GM12878 (cell line): ENCODE results near the gene USP47. TPM values are rescaled to one million over a fixed set of nuclear protein-coding genes. Genes with fewer than 3 reads are reported as not detected.

ENCODE experiments used
- ATAC-seq: fragments of 200-7000 bp; cut with Tn5 transposase; 3 replicates; pipeline ENCODE4 v1.9.1; 2020; ENCODE audit warnings: mild to moderate bottlenecking, moderate library complexity
- BruUV-seq: library from RNA; stranded (reverse); fragments of 400-500 nt; replicated peaks from 2 replicates; lab custom pipeline; 2021; lab: Mats Ljungman, UMichigan
- CTCF ChIA-PET: fragments of 300-600 bp; sonication (Branson Sonifier 250); formaldehyde crosslinking; extraction: SDS; loops from one replicate; lab custom pipeline; 2021; ENCODE audit warnings: inconsistent platforms; lab: Yijun Ruan, JAX
- POLR2A ChIA-PET: fragments of 350-600 bp; formaldehyde crosslinking; extraction: SDS; loops from one replicate; lab custom pipeline; 2021; ENCODE audit warnings: inconsistent platforms; lab: Charles Lee
- RAD21 ChIA-PET: fragments of 300-600 bp; sonication (Branson Sonifier 250); formaldehyde crosslinking; loops from one replicate; lab custom pipeline; 2023; ENCODE audit warnings: antibody characterized with exemption; ENCODE audit not compliant: unreplicated experiment; lab: Charles Lee
- SMC1A ChIA-PET: fragments of 300-600 bp; sonication (Branson Sonifier 250); formaldehyde crosslinking; loops from one replicate; lab custom pipeline; 2023; ENCODE audit not compliant: unreplicated experiment, uncharacterized antibody; lab: Charles Lee
- DNase-seq: peaks from one replicate; pipeline ENCODE4 v3.0.0-alpha.2; 2011; ENCODE audit warnings: low read depth, low spot score
- FAIRE-seq: peaks from 3 replicates; lab custom pipeline; 2011; peaks lifted over from hg19 to GRCh38; lab: Jason Lieb, UNC
- H2AFZ ChIP-seq: 2 replicates; pipeline ENCODE4 v1.6.0; 2011; ENCODE audit warnings: low read depth, low read length, control low read depth; ENCODE audit not compliant: control insufficient read depth
- H3K27ac ChIP-seq: 2 replicates; pipeline ENCODE4 v1.5.1; 2011; ENCODE audit warnings: control low read depth; ENCODE audit not compliant: control insufficient read depth, insufficient read depth
- H3K27me3 ChIP-seq, 2 experiments: replicated peaks in 1 of 2; 2 replicates each; pipeline versions ENCODE4 v1.6.0 to v1.6.1; 2011; ENCODE audit warnings: low read length in 1 of 2; ENCODE audit not compliant: control insufficient read depth in 2 of 2, insufficient read depth in 2 of 2
- H3K36me3 ChIP-seq, 2 experiments: 2 replicates each; pipeline ENCODE4 v1.5.1; 2011; ENCODE audit warnings: low read length in 1 of 2; ENCODE audit not compliant: control insufficient read depth in 2 of 2, insufficient read depth in 2 of 2
- H3K4me1 ChIP-seq: 2 replicates; pipeline ENCODE4 v1.6.1; 2011; ENCODE audit warnings: mild to moderate bottlenecking, low read length, moderate library complexity, mixed read lengths; ENCODE audit not compliant: control insufficient read depth, insufficient read depth
- H3K4me2 ChIP-seq: 2 replicates; pipeline ENCODE4 v1.6.0; 2011; ENCODE audit warnings: control low read depth; ENCODE audit not compliant: control insufficient read depth, insufficient read depth
- H3K4me3 ChIP-seq: fragments of 200-600 bp; sonication (generic); 2 replicates; pipeline ENCODE4 v1.5.1; 2016
- H3K79me2 ChIP-seq: 2 replicates; pipeline ENCODE4 v1.6.0; 2011; ENCODE audit warnings: low read length; ENCODE audit not compliant: control insufficient read depth, insufficient read depth
- H3K9ac ChIP-seq: 2 replicates; pipeline ENCODE4 v1.8.0; 2011; ENCODE audit warnings: low read length, control low read depth, mixed read lengths; ENCODE audit not compliant: control insufficient read depth, insufficient read depth
- H3K9me3 ChIP-seq: replicated peaks from 3 replicates; pipeline ENCODE4 v1.5.1; 2011; ENCODE audit warnings: mild to moderate bottlenecking, low read length; ENCODE audit not compliant: control insufficient read depth, insufficient read depth
- H4K20me1 ChIP-seq: 2 replicates; pipeline ENCODE4 v1.6.0; 2011; ENCODE audit not compliant: control insufficient read depth, insufficient read depth
- BHLHE40 ChIP-seq, 2 experiments: fragments of 450-650 bp in 1 of 2; IDR thresholded peaks; 2 replicates each; pipeline ENCODE4 v1.6.1; 2011 to 2017; ENCODE audit warnings: low read depth in 2 of 2, borderline replicate concordance in 1 of 2, improper control_type of control experiment in 1 of 2, low read length in 1 of 2, mild to moderate bottlenecking in 1 of 2
- CEBPB ChIP-seq, 2 experiments: fragments of 150-350 bp in 1 of 2; IDR thresholded peaks; 2 replicates each; pipeline ENCODE4 v1.6.1; 2012 to 2014; ENCODE audit warnings: low read depth in 2 of 2, low read length in 2 of 2, borderline replicate concordance in 1 of 2, inconsistent platforms in 1 of 2
- CHD4 ChIP-seq: fragments of 200-600 bp; sonication (generic); IDR thresholded peaks from 2 replicates; pipeline ENCODE4 v1.6.1; 2016; ENCODE audit warnings: mild to moderate bottlenecking
- EP300 ChIP-seq, 2 experiments: fragments of 150-350 bp in 1 of 2; IDR thresholded peaks; 2 replicates each; pipeline ENCODE4 v1.6.1; 2011 to 2012; ENCODE audit warnings: low read depth in 2 of 2, low read length in 2 of 2, borderline replicate concordance in 1 of 2, improper control_type of control experiment in 1 of 2, inconsistent platforms in 1 of 2; ENCODE audit not compliant: control insufficient read depth in 1 of 2
- EZH2 ChIP-seq: IDR thresholded peaks from 2 replicates; pipeline ENCODE4 v1.6.1; 2012; ENCODE audit warnings: low read depth, mild to moderate bottlenecking, control low read depth, inconsistent platforms, low read length, borderline replicate concordance; ENCODE audit not compliant: control insufficient read depth
- GABPA ChIP-seq: IDR thresholded peaks from 2 replicates; pipeline ENCODE4 v1.6.1; 2014; ENCODE audit warnings: antibody characterized with exemption, low read depth, mild to moderate bottlenecking, inconsistent platforms
- MTA3 ChIP-seq: IDR thresholded peaks from 2 replicates; pipeline ENCODE4 v1.6.1; 2012; ENCODE audit warnings: low read length, inconsistent platforms, borderline replicate concordance
- MYC ChIP-seq: IDR thresholded peaks from 2 replicates; pipeline ENCODE4 v1.6.1; 2011; ENCODE audit warnings: mild to moderate bottlenecking, low read length, moderate library complexity, inconsistent platforms; ENCODE audit not compliant: insufficient read depth, insufficient replicate concordance, insufficient read length, severe bottlenecking
- POLR2AphosphoS2 ChIP-seq: IDR thresholded peaks from 2 replicates; pipeline ENCODE4 v1.6.1; 2011; ENCODE audit warnings: low read depth, mild to moderate bottlenecking, low read length, improper control_type of control experiment, moderate library complexity
- POU2F2 ChIP-seq: IDR thresholded peaks from 3 replicates; pipeline ENCODE4 v1.6.1; 2011; ENCODE audit warnings: low read depth, mild to moderate bottlenecking, low read length, borderline replicate concordance
- SIX5 ChIP-seq: IDR thresholded peaks from 2 replicates; pipeline ENCODE4 v1.6.1; 2011; ENCODE audit warnings: mild to moderate bottlenecking, low read depth, low read length, moderate library complexity; ENCODE audit not compliant: severe bottlenecking
- SKIL ChIP-seq: fragments of 450-650 bp; IDR thresholded peaks from 2 replicates; pipeline ENCODE4 v1.6.1; 2017; ENCODE audit warnings: mild to moderate bottlenecking, low read depth, inconsistent platforms; ENCODE audit not compliant: poor library complexity, severe bottlenecking
- SMARCA5 ChIP-seq: fragments of 450-650 bp; IDR thresholded peaks from 2 replicates; pipeline ENCODE4 v1.6.1; 2017; ENCODE audit warnings: mild to moderate bottlenecking
- SRF ChIP-seq, 2 experiments: IDR thresholded peaks; 2 replicates each; pipeline ENCODE4 v1.6.1; 2011; ENCODE audit warnings: low read depth in 2 of 2, low read length in 2 of 2, mild to moderate bottlenecking in 1 of 2, moderate library complexity in 1 of 2
- YBX1 ChIP-seq: fragments of 450-650 bp; IDR thresholded peaks from 2 replicates; pipeline ENCODE4 v1.6.1; 2016; ENCODE audit warnings: antibody characterized with exemption
- in situ Hi-C: fragments of 300-500 bp; cut with MboI; formaldehyde crosslinking; loops from 9 replicates; pipeline ENCODE4 v1.14.3; 2018; ENCODE audit warnings: mixed read lengths
- intact Hi-C: fragments of 100-400 bp; cut with micrococcal nuclease; formaldehyde crosslinking; loops from one replicate; pipeline ENCODE4 v1.14.2; 2022; ENCODE audit not compliant: unreplicated experiment
- polyA plus RNA-seq, 11 experiments: library from polyadenylated mRNA; depleted of rRNA in 4 of 11; unstranded in 6 of 11; stranded (reverse) in 5 of 11; fragments of >200 nt; fragmentation: Nextera tagmentation in 4 of 11; fragmentation: Illumina TruSeq in 1 of 11; extraction: Ambion mirVana in 4 of 11; extraction: Trizol in 1 of 11; gene quantifications; 1 replicate in 1 of 11; 2 replicates in 10 of 11; pipeline versions ENCODE4 v1.2.1 to v1.2.3, GENCODE V29; 2011 to 2016; ENCODE audit warnings: inconsistent platforms in 2 of 11, missing spikeins in 2 of 11, low read depth in 1 of 11
- total RNA-seq, 4 experiments: library from RNA; depleted of rRNA in 3 of 4; stranded (reverse); fragments of >200 nt in 3 of 4; fragmentation: Illumina TruSeq in 1 of 4; extraction: Trizol in 1 of 4; gene quantifications; 2 replicates each; pipeline versions ENCODE4 v1.2.1 to v1.2.3, GENCODE V29; 2013 to 2021
- TF ChIP-seq, protein P1 (sequence below): fragments of 450-650 bp; IDR thresholded peaks from 2 replicates; pipeline ENCODE4 v1.6.1; 2016; ENCODE audit warnings: mild to moderate bottlenecking
- TF ChIP-seq, protein P2 (sequence below): fragments of 450-650 bp; IDR thresholded peaks from 2 replicates; pipeline ENCODE4 v1.6.1; 2018; ENCODE audit warnings: borderline replicate concordance, mild to moderate bottlenecking; ENCODE audit not compliant: partially characterized antibody
- TF ChIP-seq, protein P3 (sequence below): IDR thresholded peaks from 2 replicates; pipeline ENCODE4 v1.6.1; 2012; ENCODE audit warnings: low read length, inconsistent platforms

The USP47 gene
- total and polyA plus RNA-seq, 10 of the 15 experiments (the other 5 are each of a cell fraction or from before 2014, with no cell fraction given): 13.9 to 54.0 (median 31.6) TPM

GRCh38 chr11:11923828-11924227 lies 82.1 kb downstream of the USP47 start:
- intact Hi-C loops: no loop called here
- no peaks in the 10 kb centered on the region for H4K20me1 ChIP-seq
- H3K27ac ChIP-seq: no peak overlapping the region
- H3K27me3 ChIP-seq: no peaks in the 10 kb centered on the region
- no peak for ATAC-seq
- no peak overlapping the region for H3K9ac ChIP-seq
- FAIRE-seq: no peak
- BruUV-seq: no TSS peak
- no peak overlapping the region for H3K4me2 ChIP-seq
- H3K4me1 ChIP-seq: no peaks in the 10 kb centered on the region
- no peaks in the 10 kb centered on the region for H3K79me2 ChIP-seq
- SMC1A ChIA-PET: no interaction called here
- H3K9me3 ChIP-seq: no peaks in the 10 kb centered on the region
- POLR2A ChIA-PET: no interaction called here
- H2AFZ ChIP-seq: no peak overlapping the region
- no peak overlapping the region for H3K4me3 ChIP-seq
- in situ Hi-C loops: no loop called here
- H3K36me3 ChIP-seq: peaks cover 0 to 5% of the 10 kb centered on the region in 2 experiments; a peak in 1 of 4 replicates
- DNase-seq: no peak
- CTCF ChIA-PET: no interaction called here
- RAD21 ChIA-PET: no interaction called here
- TF ChIP-seq SIX5: no peak
- TF ChIP-seq EP300 (IDR thresholded peaks at IDR 0.05; ENCODE audit: borderline replicate concordance in 1 of 2, control insufficient read depth in 1 of 2, low read depth in 2 of 2, low read length in 2 of 2): no peak
- TF ChIP-seq BHLHE40 (IDR thresholded peaks at IDR 0.05; ENCODE audit: borderline replicate concordance in 1 of 2, low read depth in 2 of 2, low read length in 1 of 2): no peak
- TF ChIP-seq GABPA: no peak
- no peak for TF ChIP-seq POLR2AphosphoS2
- TF ChIP-seq MTA3: no peak
- TF ChIP-seq, protein P1, sequence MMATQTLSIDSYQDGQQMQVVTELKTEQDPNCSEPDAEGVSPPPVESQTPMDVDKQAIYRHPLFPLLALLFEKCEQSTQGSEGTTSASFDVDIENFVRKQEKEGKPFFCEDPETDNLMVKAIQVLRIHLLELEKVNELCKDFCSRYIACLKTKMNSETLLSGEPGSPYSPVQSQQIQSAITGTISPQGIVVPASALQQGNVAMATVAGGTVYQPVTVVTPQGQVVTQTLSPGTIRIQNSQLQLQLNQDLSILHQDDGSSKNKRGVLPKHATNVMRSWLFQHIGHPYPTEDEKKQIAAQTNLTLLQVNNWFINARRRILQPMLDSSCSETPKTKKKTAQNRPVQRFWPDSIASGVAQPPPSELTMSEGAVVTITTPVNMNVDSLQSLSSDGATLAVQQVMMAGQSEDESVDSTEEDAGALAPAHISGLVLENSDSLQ: no peak
- no peak for TF ChIP-seq YBX1
- TF ChIP-seq, protein P2, sequence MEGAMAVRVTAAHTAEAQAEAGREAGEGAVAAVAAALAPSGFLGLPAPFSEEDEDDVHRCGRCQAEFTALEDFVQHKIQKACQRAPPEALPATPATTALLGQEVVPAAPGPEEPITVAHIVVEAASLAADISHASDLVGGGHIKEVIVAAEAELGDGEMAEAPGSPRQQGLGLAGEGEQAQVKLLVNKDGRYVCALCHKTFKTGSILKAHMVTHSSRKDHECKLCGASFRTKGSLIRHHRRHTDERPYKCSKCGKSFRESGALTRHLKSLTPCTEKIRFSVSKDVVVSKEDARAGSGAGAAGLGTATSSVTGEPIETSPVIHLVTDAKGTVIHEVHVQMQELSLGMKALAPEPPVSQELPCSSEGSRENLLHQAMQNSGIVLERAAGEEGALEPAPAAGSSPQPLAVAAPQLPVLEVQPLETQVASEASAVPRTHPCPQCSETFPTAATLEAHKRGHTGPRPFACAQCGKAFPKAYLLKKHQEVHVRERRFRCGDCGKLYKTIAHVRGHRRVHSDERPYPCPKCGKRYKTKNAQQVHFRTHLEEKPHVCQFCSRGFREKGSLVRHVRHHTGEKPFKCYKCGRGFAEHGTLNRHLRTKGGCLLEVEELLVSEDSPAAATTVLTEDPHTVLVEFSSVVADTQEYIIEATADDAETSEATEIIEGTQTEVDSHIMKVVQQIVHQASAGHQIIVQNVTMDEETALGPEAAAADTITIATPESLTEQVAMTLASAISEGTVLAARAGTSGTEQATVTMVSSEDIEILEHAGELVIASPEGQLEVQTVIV: no peak
- no peak for TF ChIP-seq SMARCA5
- no peak for TF ChIP-seq EZH2
- TF ChIP-seq SRF (IDR thresholded peaks at IDR 0.05; ENCODE audit: low read depth in 2 of 2, low read length in 2 of 2): no peak
- no peak for TF ChIP-seq CEBPB (IDR thresholded peaks at IDR 0.05; ENCODE audit: borderline replicate concordance in 1 of 2, low read depth in 2 of 2, low read length in 2 of 2)
- TF ChIP-seq CHD4: no peak
- TF ChIP-seq SKIL: no peak
- TF ChIP-seq POU2F2: no peak
- TF ChIP-seq, protein P3, sequence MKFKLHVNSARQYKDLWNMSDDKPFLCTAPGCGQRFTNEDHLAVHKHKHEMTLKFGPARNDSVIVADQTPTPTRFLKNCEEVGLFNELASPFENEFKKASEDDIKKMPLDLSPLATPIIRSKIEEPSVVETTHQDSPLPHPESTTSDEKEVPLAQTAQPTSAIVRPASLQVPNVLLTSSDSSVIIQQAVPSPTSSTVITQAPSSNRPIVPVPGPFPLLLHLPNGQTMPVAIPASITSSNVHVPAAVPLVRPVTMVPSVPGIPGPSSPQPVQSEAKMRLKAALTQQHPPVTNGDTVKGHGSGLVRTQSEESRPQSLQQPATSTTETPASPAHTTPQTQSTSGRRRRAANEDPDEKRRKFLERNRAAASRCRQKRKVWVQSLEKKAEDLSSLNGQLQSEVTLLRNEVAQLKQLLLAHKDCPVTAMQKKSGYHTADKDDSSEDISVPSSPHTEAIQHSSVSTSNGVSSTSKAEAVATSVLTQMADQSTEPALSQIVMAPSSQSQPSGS: no peak
- no peak for TF ChIP-seq MYC
